ENCODE results near the gene ANAPC2.

Gene ANAPC2

DNA sequence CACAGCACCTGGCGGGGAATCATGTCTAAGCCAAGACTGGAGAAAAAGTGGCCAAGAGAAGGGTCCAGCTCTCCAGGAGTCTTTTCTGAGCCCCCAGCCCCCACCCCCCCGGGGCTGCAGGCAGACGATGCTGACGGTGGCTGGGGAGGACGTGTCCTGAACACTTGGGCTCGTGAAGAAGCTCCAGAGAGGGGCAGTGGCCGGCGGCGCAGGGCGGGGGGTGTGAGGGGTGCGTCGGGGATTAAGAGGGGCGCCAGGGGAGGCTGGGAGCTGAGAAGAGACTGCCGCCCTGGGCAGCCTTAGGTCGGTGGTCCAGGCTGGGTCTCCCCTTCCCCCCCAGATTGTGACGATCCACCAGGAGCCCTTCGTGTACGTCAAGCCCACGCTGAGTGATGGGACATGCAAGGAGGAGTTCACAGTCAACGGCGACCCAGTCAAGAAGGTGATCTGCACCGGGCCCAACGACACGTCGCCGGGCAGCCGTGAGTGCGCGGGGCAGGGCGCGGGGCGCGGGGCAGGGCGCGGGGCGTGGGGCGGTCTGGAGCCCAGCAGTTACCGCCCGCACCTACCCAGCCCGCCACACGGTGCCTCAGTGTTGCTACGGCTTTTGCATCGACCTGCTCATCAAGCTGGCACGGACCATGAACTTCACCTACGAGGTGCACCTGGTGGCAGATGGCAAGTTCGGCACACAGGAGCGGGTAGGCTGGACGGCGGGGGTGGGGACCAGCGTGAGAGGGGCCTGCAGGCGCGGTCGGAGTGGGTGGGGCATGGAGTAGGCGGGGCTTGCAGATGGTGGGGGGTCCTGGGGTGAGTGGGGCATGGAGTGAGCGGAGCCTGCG, 27.4 kb downstream of the ANAPC2 start:
- no peak for DNase-seq

DNA sequence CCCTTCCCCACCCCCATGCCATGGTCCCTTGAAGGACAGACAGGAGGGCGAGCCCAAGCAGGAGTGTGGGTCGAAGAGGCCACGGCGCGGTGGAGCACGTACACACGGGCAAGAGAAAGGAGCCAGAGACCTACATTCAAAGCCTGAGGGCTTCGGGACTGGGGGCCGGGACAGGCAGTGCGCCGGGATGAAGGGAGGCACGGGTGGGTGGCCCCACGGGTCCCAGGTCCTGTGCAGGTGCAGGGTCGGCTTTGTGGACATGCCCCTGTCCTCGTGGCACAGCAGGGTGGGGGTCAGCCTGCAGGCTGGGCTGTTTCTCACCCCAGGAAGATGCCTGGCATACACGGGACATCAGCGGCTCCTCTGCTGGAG, 28.3 kb downstream of the ANAPC2 start:
- DNase-seq: no peak

DNA sequence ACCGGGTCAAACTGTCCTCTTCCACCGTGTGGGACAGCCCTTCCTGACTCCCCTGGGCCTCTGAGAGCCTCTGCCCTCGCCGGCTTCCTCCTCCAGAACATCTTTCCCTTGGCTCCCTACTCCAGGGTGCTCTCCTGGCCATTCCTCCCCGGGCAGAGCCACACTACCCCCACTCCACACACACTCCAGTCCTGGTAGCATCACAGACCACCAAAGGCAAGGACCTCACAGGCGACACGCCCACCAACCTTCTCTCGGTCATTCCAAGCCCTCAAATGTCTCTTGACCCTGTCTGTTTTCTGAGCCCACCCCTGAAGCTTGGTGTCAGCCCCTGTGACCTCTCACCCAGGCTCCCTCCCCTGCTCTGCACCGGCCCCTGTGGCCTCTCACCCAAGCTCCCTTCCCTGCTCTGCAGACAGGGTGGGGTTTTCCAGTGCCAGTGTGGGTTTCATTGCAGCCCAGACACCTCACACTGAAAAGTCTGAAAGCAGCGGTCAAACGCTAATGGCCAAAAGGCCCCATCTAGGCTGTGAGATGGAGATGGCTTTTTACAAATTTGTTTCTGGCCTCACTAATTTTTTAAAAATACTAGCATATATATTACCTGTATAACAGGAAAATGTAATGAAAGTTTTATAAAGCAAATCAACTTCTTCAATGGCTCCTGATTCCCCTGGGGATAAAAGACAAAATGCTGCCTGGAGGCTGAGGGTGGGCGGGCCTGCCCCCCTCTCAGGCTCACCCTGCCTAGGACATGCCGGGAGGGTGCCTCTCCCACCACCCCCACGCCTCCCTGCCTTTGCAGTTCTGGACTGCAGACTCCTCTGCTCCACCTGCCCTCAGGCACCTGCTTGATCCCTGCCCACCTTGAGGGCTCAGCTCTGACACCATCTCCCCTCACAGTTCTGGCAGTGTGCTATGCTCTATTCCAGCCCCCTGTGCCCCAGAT, 29.0 kb downstream of the ANAPC2 start:
- DNase-seq: no peak

DNA sequence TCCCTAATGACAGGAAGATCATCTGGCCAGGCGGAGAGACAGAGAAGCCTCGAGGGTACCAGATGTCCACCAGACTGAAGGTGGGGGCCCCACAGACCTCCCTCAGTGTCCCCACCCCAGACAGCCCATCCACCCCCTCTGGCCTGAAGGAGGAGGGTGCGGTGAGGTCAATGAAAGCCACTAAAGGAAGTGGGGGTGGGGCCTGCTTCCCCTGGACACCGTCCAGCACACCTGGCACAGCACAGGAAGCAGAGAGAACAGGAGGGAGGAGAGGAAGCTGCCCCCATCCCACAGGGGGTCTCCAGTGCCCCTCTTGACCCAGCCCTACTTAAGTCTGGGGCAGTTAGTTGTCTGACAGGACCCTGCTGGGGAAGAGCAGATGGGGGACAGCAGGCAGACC, 29.7 kb downstream of the ANAPC2 start:
- DNase-seq: no peak

DNA sequence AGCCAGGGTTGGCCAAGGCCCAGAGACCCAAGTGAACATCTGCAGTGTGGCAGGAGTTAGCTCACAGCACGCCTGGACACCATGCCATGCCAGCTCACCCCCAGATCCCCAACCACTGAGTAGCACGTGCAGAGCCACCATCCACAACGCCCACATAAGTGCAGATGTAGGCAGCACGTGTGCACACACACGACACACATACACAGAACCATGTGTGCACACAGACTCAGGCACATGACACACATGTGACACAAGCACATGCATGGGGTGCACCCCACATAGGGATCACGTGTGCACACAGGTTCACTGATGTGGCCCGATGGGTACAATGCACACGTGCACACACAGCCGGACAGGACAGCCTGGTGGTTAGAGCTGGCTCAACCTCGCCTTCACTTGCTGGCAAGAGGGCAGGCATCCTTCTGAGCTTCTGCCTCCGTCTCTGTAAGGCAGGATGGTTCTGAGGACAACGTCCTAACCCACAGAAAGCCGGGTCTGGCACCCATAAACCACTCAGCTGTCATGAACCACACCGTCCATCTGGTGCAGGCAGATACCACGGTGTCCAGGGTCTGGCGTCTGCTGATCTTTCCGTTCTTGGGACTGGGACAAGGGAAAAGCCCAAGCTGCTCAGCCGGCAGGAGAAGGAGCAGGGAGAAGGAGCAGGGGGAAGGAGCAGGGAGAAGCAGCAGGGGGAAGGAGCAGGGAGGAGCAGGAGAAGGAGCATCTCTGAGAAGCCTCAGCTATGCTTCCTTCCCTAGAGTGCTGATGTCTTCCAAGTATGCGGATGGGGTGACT, 30.5 kb downstream of the ANAPC2 start:
- no peak for DNase-seq

DNA sequence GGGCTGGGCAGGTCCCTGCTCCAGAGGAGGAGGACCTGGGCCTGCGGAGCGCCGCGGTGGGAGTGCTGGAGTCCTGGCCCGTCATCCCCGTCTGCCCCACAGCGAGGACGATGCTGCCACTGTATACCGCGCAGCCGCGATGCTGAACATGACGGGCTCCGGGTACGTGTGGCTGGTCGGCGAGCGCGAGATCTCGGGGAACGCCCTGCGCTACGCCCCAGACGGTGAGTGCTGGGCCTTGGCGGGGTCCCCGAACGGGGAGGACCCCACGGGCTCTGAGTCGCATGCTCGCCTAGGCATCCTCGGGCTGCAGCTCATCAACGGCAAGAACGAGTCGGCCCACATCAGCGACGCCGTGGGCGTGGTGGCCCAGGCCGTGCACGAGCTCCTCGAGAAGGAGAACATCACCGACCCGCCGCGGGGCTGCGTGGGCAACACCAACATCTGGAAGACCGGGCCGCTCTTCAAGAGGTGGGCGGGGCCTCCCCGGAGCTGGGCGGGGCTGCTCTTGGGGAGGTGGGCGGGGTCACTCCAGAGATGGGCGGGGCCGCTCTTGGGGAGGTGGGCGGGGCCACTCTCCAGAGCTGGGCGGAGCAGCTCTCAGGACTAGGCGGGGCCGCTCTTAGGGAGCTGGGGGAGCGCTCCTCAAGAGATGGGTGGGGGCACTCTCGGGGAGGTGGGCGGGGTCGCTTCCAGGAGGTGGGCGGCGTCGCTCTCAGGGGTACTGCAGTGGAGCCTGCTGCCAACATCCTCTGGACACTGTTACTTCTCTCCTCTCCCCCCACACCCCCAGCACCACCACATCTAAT, 31.6 kb downstream of the ANAPC2 start:
- DNase-seq: no peak

DNA sequence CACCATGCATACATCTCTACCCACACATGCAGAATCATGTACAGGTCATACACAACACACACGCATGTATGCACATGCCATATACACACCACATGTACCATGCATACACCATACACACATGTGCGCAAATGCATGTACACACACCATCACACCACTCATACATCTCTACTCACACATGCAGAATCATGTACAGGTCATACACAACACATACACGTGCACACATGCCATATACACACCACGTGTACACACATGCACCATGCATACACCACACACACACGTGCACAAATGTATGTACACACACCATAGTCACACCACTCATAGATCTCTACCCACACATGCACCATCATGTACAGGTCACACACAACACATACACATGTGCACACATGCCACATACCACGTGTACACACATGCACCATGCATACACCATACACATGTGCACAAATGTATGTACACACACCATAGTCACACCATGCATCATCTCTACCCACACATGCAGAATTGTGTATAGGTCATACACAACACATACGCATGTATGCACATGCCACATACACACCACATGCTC, 35.4 kb downstream of the ANAPC2 start:
- no peak for DNase-seq

DNA sequence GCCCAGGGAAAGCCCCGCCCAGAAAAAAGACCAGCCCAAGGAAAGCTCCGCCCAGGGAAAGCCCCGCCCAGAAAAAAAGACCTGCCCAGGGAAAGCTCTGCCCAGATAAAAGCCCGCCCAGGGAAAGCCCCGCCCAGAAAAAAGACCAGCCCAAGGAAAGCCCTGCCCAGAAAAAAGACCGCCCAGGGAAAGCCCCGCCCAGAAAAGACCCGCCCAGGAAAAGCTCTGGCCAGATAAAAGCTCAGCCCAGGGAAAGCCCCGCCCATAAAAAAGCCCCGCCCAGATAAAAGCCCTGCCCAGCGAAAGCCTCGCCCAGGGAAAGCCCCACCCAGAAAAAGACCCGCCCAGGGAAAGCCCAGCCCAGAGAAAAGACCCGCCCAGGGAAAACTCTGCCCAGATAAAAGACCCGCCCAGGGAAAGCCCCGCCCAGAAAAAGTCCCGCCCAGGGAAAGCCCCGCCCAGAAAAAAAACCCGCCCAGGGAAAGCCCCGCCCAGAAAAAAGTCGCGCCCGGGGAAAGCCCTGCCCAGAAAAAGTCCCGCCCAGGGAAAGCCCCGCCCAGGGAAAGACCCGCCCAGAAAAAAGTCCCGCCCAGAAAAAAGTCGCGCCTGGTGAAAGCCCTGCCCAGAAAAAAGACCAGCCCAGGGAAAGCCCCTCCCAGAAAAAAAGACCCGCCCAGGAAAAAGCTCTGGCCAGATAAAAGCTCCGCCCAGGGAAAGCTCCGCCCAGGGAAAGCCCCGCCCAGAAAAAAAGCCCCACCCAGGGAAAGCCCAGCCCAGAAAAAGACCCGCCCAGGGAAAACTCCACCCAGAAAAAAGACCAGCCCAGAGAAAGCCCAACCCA, 37.5 kb downstream of the ANAPC2 start:
- DNase-seq: no peak

DNA sequence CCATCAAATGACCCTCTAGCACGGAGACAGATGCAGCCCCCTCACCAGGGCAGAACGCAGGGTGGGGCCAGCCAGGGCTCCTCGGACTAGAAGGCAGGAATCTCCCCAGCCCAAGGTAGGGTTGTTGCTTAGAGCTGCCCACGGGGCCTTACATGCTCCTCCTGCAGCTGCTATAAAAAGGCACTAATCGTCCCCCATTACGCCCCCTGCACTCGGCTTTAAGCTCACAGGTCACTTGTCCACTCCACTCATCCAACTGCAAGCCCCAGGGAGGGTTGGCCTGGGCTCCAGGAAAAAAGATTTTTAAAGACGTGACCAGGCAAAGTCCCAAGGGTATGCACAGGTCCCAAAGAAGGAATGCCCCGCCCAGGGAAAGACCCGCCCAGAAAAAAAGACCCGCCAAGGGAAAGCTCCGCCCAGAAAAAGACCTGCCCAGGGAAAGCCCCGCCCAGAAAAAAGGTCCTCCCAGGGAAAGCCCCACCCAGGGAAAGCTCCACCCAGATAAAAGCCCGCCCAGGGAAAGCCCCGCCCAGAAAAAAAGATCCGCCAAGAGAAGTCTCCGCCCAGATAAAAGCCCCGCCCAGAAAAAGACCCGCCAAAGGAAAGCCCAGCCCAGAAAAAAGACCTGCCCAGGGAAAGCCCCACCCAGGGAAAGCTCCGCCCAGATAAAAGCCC, 38.3 kb downstream of the ANAPC2 start:
- no peak for DNase-seq

DNA sequence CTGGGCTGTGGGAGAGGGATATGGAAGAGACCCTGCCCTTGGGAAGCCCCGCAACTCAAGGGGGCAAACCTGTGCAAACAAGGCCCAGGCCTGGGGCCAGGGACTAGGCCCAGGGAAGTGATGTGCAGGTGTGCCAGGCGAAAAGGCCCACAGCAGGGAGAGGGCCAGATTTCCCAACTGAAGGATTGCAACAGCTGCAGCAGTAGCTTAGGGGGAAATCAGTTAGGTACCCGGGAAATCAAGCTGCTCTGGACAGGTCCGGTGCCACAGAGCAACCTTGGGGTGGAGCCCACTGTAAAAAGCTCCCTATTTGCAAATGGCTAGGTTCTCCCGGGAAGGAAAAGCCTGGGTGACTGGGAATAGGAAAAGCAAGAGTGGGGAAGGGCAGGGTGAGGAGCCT, 39.0 kb downstream of the ANAPC2 start:
- DNase-seq: no peak

DNA sequence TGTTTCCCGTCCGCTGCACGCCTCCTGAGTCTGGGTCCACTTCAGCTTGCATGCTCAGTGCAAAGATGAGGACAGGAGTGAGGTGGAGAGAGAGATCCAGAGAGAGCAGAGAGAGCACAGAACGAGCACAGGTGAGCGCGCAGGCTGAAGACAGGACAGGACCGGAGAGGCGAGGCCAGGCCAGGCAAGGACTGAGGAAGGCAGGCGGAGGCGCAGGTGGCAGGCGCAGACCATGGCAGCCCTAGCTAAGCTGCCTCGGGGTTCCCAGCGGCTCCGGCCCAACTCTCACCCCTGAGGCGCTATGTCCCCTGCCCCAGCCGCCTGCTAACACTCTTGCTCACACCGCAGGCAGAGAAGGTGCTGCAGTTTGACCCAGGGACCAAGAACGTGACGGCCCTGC, 39.7 kb downstream of the ANAPC2 start:
- no peak for DNase-seq

DNA sequence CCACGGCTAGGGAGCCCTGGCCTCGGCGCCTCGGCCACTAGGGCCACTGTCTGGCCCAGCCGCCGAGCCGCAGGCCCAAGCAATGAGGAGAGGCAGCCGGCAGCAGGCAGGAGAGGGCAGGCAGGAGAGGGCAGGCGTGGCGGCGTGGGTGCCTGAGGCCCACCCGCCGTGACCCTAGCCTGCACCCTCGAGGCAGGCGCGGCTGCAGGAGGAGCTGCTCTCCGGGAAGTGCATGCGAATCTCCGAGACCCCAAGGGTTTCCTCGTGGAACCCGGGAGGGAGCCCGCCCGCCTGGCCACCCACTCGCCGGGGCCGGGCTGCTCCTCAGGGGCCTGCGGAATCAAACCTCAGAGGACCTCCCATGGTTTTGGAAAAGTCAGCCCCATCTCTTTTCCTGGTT, 40.1 kb downstream of the ANAPC2 start:
- no peak for DNase-seq

DNA sequence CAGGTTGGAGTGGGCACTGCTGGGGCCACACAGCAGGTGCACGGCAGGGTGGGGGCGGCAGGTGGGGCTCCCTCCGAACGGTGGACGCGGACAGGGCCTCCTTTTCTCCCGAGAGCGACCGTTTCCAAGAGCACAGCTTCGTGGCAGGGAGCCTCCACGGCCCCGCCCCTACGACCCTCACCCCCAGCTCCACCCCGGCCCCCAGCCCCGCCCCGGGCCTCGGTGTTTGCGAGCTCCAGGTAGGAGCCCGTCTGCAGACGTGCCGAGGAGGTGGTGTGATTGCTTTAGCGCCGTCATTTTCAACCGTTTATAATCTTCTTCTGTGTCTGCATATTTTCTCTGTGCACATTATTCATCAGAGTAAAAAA, 40.6 kb downstream of the ANAPC2 start:
- DNase-seq: no peak

DNA sequence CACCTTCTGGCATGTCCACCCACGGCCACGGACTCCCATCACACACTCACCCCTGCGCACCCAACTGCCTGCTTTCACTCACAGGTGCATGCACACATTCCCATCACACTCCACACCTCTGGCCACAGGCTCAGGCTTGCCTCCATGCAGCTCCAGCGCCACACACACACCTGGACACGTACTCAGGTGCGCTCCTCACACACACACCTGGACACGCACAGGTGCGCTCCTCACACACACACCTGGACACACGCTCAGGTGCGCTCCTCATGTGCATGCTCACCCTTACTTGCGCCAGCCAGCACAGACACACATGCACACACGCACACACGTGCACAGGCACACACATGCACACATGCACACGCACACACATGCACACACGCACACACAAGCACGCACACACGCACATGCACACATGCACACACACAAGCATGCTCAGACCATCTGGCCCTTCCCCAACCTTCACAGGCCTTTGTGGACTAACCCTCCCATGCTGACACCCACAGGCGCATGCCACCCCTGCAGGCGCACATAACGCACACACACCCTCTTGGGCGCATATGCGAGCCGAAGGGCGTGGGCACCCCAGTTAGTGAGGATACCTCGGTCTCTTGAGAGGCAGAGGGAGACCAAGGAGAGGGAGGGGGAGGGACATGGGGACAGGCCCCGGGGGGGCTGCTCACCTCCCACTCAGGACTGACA, 41.1 kb downstream of the ANAPC2 start:
- no peak for DNase-seq

DNA sequence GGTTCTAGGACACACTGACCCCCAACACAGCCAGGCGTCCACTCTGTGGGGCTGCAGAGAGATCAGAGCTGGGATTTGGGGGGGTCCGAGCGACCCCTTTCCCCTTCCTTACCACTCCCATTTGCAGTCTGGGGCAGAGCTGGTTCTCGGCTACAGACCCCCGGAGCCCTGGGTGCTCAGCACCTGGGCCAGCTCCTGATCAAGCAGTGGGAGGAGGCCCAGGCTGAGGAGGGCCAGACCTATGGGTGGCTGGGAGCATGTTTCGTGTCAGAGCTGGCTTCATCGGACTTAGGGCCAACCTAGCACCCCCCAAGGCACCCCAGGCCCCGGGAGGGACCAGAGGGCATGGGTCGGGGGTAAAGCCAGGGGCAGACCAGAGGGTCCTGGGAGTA, 41.8 kb downstream of the ANAPC2 start:
- DNase-seq: no peak

DNA sequence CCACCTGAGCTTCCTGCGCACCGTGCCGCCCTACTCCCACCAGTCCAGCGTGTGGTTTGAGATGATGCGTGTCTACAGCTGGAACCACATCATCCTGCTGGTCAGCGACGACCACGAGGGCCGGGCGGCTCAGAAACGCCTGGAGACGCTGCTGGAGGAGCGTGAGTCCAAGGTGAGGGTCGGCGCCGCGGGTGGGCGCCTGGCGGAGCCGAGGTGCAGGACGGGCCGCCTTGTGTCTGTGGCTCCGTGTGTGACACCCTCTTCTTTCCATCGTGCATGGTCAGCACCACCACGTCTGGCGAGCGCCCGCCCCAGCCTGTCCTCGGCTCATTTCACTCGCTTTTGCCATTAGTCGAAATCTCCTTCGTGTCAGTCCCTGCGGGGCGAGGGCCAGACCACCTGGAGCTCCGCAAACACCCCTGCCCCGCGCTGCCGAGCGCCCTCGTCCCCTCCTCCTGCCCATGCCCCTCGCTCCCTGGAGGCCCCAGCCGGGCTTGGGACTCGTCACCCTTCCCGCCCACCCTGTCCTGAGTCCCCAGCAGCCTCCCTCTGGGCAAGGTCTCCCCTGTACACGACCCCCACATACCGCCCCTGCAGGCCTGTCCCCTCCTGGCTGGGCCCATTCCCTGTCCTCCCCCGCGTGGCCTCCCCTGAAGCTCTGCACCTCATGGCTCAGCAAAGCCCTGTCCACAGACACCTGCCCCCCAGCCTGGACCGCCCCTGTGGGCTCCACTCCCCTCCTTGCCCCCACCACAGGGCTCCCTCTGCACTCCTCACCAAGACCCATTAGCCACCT, 42.4 kb downstream of the ANAPC2 start:
- no peak for DNase-seq

DNA sequence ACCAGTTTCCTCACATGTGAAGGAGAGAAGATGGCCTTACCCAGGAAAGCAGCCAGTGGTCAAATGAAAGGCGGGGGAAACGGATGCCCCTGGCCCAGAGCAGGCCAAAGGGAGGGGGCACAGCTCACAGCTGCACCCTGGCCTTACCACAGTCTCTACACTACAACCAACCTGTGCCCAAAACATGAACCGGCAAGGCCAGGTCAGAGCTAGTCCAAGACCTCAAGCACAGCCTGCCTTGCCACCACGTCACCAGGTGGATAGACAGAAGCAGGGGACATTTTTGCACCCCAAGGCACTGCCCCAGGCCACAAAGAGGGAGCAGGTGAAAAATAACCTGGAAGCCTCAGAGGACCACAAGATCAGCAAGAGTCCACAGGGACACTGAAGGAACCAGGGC, 44.9 kb downstream of the ANAPC2 start:
- no peak for DNase-seq

DNA sequence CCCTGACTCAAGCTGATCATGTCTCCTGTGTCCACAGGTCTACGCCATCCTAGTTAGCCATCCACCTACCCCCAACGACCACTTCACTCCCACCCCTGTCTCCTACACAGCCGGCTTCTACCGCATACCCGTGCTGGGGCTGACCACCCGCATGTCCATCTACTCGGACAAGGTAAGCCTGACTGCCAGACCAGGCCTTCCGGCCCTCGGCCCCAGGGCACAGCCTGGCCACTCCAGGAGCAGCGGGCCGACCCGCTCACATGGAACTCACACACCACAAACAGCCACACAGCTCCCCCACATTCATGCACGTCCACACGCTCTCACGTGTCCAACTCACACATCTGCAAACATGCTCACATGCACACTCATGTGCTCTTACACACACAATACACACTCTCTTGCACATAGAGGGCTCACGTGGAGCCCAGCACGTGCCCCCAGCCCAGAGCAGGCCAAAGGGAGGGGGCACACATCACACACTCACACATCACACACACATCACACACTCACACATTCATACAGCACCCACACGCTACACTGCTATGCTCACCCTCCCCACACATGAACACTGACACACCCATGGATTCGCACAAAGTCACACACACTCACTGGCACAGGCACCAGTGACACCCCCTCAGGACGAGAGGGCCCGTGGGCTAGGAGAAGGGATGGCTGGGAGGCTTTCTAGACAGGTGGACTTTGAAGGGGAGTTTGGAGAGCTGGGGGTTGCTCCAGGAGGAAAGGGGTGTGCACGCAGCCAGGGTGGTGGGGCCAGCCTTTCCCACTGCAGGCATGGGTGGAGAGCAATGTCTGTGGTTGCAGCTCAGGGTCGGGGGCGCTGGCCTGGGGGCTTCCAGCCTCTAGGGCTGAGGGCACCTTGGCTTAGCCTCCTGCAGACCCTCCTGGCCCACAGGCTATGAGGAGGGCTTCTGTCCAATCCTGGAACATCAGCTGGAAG, 46.1 kb downstream of the ANAPC2 start:
- DNase-seq: no peak

Data from NCI-H2107 (cell line).